Cardiac muscle cell (in vitro differentiated cells and primary cell): ENCODE measurements around the gene ATP9B. TPM values are rescaled to one million over a fixed set of nuclear protein-coding genes. Genes with fewer than 3 reads are reported as not detected.

Source experiments
- DNase-seq, 2 donors: peaks; one replicate each; pipeline versions ENCODE4 v3.0.0 to v3.0.0-alpha.2; 2010 to 2017; ENCODE audit warnings: low read depth in 1 of 2, low spot score in 1 of 2
- H3K27ac ChIP-seq: fragments of 200-600 bp; sonication (generic); 2 replicates; pipeline ENCODE4 v1.5.1; 2016
- H3K27me3 ChIP-seq: fragments of 200-600 bp; sonication (generic); 2 replicates; pipeline ENCODE4 v1.6.0; 2016; ENCODE audit warnings: control low read depth
- H3K36me3 ChIP-seq: fragments of 200-600 bp; sonication (generic); 2 replicates; pipeline ENCODE4 v1.5.1; 2016; ENCODE audit warnings: control low read depth
- H3K4me1 ChIP-seq: fragments of 200-600 bp; sonication (generic); 2 replicates; pipeline ENCODE4 v1.8.1; 2017; ENCODE audit warnings: low read depth, mild to moderate bottlenecking, mixed run types
- H3K4me3 ChIP-seq: fragments of 200-600 bp; sonication (generic); 2 replicates; pipeline ENCODE4 v1.5.1; 2016; ENCODE audit warnings: mild to moderate bottlenecking
- H3K9me3 ChIP-seq: fragments of 200-600 bp; sonication (generic); 2 replicates; pipeline ENCODE4 v1.5.1; 2017; ENCODE audit warnings: low read depth, mild to moderate bottlenecking, control low read depth
- CTCF ChIP-seq: IDR thresholded peaks from 2 replicates; pipeline ENCODE4 v1.5.1; 2012; ENCODE audit warnings: low read depth, mild to moderate bottlenecking, low read length
- polyA plus RNA-seq: library from polyadenylated mRNA; unstranded; fragments of >200 nt; fragmentation: Nextera tagmentation; extraction: Ambion mirVana; gene quantifications from 2 replicates; pipeline ENCODE4 v1.2.1, GENCODE V29; 2016
- total RNA-seq: library from RNA; depleted of rRNA; stranded (reverse); fragments of >200 nt; gene quantifications from 2 replicates; pipeline ENCODE4 v1.2.3, GENCODE V29; 2016

Gene ATP9B
- total and polyA plus RNA-seq, 2 experiments from 2014 or later, result 14.1 to 14.2 TPM

GRCh38 chr18:79197531-79197930 is 128.3 kb downstream of the ATP9B start:
- H3K27me3 ChIP-seq, result no peaks in the 10 kb centered on the region
- no peak overlapping the region for H3K4me3 ChIP-seq
- no peaks in the 10 kb centered on the region for H3K4me1 ChIP-seq
- H3K27ac ChIP-seq, result no peak overlapping the region
- TF ChIP-seq CTCF, result no peak
- peaks cover 10% of the 10 kb centered on the region for H3K36me3 ChIP-seq
- DNase-seq, result no peak
- H3K9me3 ChIP-seq, result no peaks in the 10 kb centered on the region

GRCh38 chr18:79199691-79200374 is 130.6 kb downstream of the ATP9B start:
- DNase-seq, result peak in 1 of 2 donors; percentile 30
- Histone ChIP-seq H3K36me3 (peaks cover 2% of the 10 kb centered on the region), H3K27ac (no peak overlapping the region), H3K9me3 (no peaks in the 10 kb centered on the region), H3K27me3 (no peaks in the 10 kb centered on the region), H3K4me1 (no peaks in the 10 kb centered on the region), H3K4me3 (no peak overlapping the region)
- TF ChIP-seq CTCF, result no peak

- Histone ChIP-seq H3K27ac (no peak overlapping the region), H3K36me3 (no peaks in the 10 kb centered on the region), H3K4me3 (no peak overlapping the region), H3K4me1 (no peaks in the 10 kb centered on the region), H3K9me3 (no peaks in the 10 kb centered on the region), H3K27me3 (no peaks in the 10 kb centered on the region)
- no peak for TF ChIP-seq CTCF
- DNase-seq, result peak; percentile 14 to 52
Observed at GRCh38 chr18:79200546-79201268, 131.5 kb downstream of the ATP9B start.

- Histone ChIP-seq H3K27ac (no peak overlapping the region), H3K27me3 (no peaks in the 10 kb centered on the region), H3K36me3 (peaks cover 3% of the 10 kb centered on the region), H3K9me3 (no peaks in the 10 kb centered on the region), H3K4me3 (no peak overlapping the region), H3K4me1 (no peaks in the 10 kb centered on the region)
- no peak for DNase-seq
- no peak for TF ChIP-seq CTCF
Observed at GRCh38 chr18:79203017-79203605, 133.9 kb downstream of the ATP9B start.

- Histone ChIP-seq H3K4me3 (no peak overlapping the region), H3K4me1 (no peaks in the 10 kb centered on the region), H3K27ac (no peak overlapping the region), H3K36me3 (peaks cover 3% of the 10 kb centered on the region), H3K9me3 (no peaks in the 10 kb centered on the region), H3K27me3 (no peaks in the 10 kb centered on the region)
- no peak for DNase-seq
- TF ChIP-seq CTCF, result no peak
Observed at GRCh38 chr18:79204889-79205807, 136.0 kb downstream of the ATP9B start.
